Adrenal gland (tissue), 5 donors: ENCODE results near the gene CEP95.

Source experiments
- POLR2A ChIP-seq, 2 donors: fragments of 450-650 bp; IDR thresholded peaks; one replicate each; pipeline ENCODE4 v1.6.1; 2017; ENCODE audit warnings: antibody characterized with exemption in 2 of 2, mild to moderate bottlenecking in 2 of 2, moderate library complexity in 1 of 2
- TF ChIP-seq, protein P1 (sequence below), 6 experiments: fragments of 450-650 bp in 4 of 6; fragments of 200-600 bp in 2 of 6; sonication (generic) in 1 of 6; IDR thresholded peaks; 1 replicate in 5 of 6; 2 replicates in 1 of 6; pipeline versions ENCODE4 v1.5.1 to v1.8.0; 2016 to 2021; ENCODE audit warnings: antibody characterized with exemption in 6 of 6, mild to moderate bottlenecking in 2 of 6, moderate library complexity in 1 of 6
- donor health status: DM: no; HTN: no; CAD: no.

DNA sequence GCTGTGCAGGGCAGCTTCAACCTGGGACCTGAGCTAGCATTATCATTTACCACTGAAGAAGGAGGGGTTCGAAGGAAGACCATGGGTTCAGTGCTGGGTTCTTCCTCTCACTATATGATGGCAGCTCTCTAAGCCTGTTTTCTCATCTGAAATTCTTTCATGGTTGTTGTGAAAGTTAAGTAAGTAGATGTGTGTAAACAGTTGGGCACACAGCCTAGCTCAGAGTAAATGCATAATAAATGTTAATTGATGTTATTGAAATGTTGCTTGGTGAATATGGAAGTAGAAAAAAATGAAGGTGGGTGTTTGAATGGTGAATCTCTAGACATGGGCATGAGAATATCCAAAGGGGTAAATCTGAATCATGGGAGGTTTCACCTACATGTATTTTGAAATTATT is 9.1 kb downstream of the CEP95 start:
- TF ChIP-seq, protein P1, sequence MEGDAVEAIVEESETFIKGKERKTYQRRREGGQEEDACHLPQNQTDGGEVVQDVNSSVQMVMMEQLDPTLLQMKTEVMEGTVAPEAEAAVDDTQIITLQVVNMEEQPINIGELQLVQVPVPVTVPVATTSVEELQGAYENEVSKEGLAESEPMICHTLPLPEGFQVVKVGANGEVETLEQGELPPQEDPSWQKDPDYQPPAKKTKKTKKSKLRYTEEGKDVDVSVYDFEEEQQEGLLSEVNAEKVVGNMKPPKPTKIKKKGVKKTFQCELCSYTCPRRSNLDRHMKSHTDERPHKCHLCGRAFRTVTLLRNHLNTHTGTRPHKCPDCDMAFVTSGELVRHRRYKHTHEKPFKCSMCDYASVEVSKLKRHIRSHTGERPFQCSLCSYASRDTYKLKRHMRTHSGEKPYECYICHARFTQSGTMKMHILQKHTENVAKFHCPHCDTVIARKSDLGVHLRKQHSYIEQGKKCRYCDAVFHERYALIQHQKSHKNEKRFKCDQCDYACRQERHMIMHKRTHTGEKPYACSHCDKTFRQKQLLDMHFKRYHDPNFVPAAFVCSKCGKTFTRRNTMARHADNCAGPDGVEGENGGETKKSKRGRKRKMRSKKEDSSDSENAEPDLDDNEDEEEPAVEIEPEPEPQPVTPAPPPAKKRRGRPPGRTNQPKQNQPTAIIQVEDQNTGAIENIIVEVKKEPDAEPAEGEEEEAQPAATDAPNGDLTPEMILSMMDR (IDR thresholded peaks at IDR 0.05): no peak
- TF ChIP-seq POLR2A (IDR thresholded peaks at IDR 0.05): no peak
